Fibroblast of lung (primary cell): ENCODE measurements around the gene IWS1.

Experiments used
- CTCF ChIP-seq, 2 donors: IDR thresholded peaks in 1 of 2; conservative IDR thresholded peaks in 1 of 2; 1 replicate in 1 of 2; 2 replicates in 1 of 2; pipeline ENCODE4 v1.5.1; 2011 to 2012; ENCODE audit warnings: low read length in 2 of 2, control low read depth in 1 of 2, inconsistent platforms in 1 of 2, low read depth in 1 of 2, mild to moderate bottlenecking in 1 of 2
- EZH2 ChIP-seq: IDR thresholded peaks from 2 replicates; pipeline ENCODE4 v1.5.1; 2012; ENCODE audit warnings: low read length, control low read depth, mild to moderate bottlenecking; ENCODE audit errors: missing control alignments

- TF ChIP-seq CTCF (conservative IDR thresholded peaks at IDR 0.05 in 1 of 2, IDR thresholded peaks at IDR 0.05 in 1 of 2; ENCODE audit: low read depth in 1 of 2, low read length in 2 of 2) = no peak
- TF ChIP-seq EZH2 = no peak
Observed at GRCh38 chr2:127514076-127514475, 12.2 kb downstream of the IWS1 start.
